IMR-90 (cell line): Measurements from ENCODE around the gene MINDY2.

Experiments
- BHLHE40 ChIP-seq: fragments of 150-350 bp; IDR thresholded peaks from 2 replicates; pipeline ENCODE4 v1.6.1; 2016; ENCODE audit warnings: mild to moderate bottlenecking, low read depth, low read length
- CTCF ChIP-seq: conservative IDR thresholded peaks from 2 replicates; pipeline ENCODE4 v1.5.1; 2012; ENCODE audit warnings: mild to moderate bottlenecking, low read depth, low read length, improper control_type of control experiment
- ELK1 ChIP-seq: fragments of 150-350 bp; IDR thresholded peaks from 2 replicates; pipeline ENCODE4 v1.6.1; 2016; ENCODE audit warnings: low read depth, mild to moderate bottlenecking, low read length, moderate library complexity, borderline replicate concordance
- RAD21 ChIP-seq: IDR thresholded peaks from 2 replicates; pipeline ENCODE4 v1.6.1; 2012; ENCODE audit warnings: low read length, improper control_type of control experiment

GRCh38 chr15:58908550-58909309, 137.6 kb downstream of the MINDY2 start:
- TF ChIP-seq ELK1 (no peak), CTCF (no peak), BHLHE40 (no peak), RAD21 (no peak)
